Activated T-cell treated with anti-CD3 and anti-CD28 coated beads for 1 hour (primary cell): Measurements from ENCODE around the gene FAAP24.
"Not testable (repeated sequence)": the region's sequence is repeated elsewhere in the genome, so short reads cannot be mapped to it uniquely, and the experiment has no call there.

Source experiments
- DNase-seq: peaks from one replicate; pipeline ENCODE4 v3.0.0-alpha.2; 2020; ENCODE audit warnings: low read depth

FAAP24 gene

GRCh38 chr19:32998722-32999121 is 26.7 kb downstream of the FAAP24 start:
- DNase-seq: no peak

GRCh38 chr19:33000510-33000909 is 28.5 kb downstream of the FAAP24 start:
- peak; percentile 5 for DNase-seq

- DNase-seq: no peak
Measured at GRCh38 chr19:33000910-33001309, 28.9 kb downstream of the FAAP24 start.

GRCh38 chr19:33002126-33002865 is 30.3 kb downstream of the FAAP24 start:
- DNase-seq: not testable (repeated sequence)

- not testable (repeated sequence) for DNase-seq
Measured at GRCh38 chr19:33003424-33004024, 31.5 kb downstream of the FAAP24 start.

- no peak for DNase-seq
Measured at GRCh38 chr19:33005440-33005839, 33.4 kb downstream of the FAAP24 start.

- DNase-seq: no peak
Measured at GRCh38 chr19:33008738-33009137, 36.7 kb downstream of the FAAP24 start.

- DNase-seq: not testable (repeated sequence)
Measured at GRCh38 chr19:33010891-33011290, 38.8 kb downstream of the FAAP24 start.

GRCh38 chr19:33022472-33023116 is 50.6 kb downstream of the FAAP24 start:
- DNase-seq: no peak

GRCh38 chr19:33024398-33024797 is 52.4 kb downstream of the FAAP24 start:
- no peak for DNase-seq

- DNase-seq: not testable (repeated sequence)
Measured at GRCh38 chr19:33025468-33026238, 53.6 kb downstream of the FAAP24 start.

GRCh38 chr19:33026602-33027001 is 54.6 kb downstream of the FAAP24 start:
- DNase-seq: not testable (repeated sequence)
